ENCODE measurements around the gene TRIM8.
"Not testable (repeated sequence)": the region's sequence is repeated elsewhere in the genome, so short reads cannot be mapped to it uniquely, and the experiment has no call there.

Gene TRIM8

GRCh38 chr10:102682981-102683380 is 38.7 kb downstream of the TRIM8 start:
- DNase-seq (ENCODE audit: low read depth in 1 of 2, low spot score in 1 of 2), result no peak
- no peaks in the 10 kb centered on the region for H3K27me3 ChIP-seq (ENCODE audit: insufficient read depth, poor library complexity, severe bottlenecking)
- no peak overlapping the region for H3K4me3 ChIP-seq (replicated peaks; ENCODE audit: insufficient read depth, low read length)
- H3K27ac ChIP-seq (replicated peaks), result no peak overlapping the region
- TF ChIP-seq POLR2AphosphoS5 (IDR thresholded peaks at IDR 0.05; ENCODE audit: low read depth) (no peak), CTCF (IDR thresholded peaks at IDR 0.05; ENCODE audit: insufficient read depth, low read length) (no peak), GABPA (IDR thresholded peaks at IDR 0.05; ENCODE audit: low read depth) (no peak), SPI1 (IDR thresholded peaks at IDR 0.05; ENCODE audit: borderline replicate concordance, low read depth) (no peak)

- DNase-seq (ENCODE audit: low read depth in 1 of 2, low spot score in 1 of 2), result no peak
- no peak for TF ChIP-seq POLR2AphosphoS5 (IDR thresholded peaks at IDR 0.05; ENCODE audit: low read depth)
- no peak for TF ChIP-seq REST (IDR thresholded peaks at IDR 0.05; ENCODE audit: insufficient replicate concordance, low read depth)
- TF ChIP-seq GABPA (IDR thresholded peaks at IDR 0.05; ENCODE audit: low read depth), result no peak
- no peak for TF ChIP-seq CTCF (IDR thresholded peaks at IDR 0.05; ENCODE audit: insufficient read depth, low read length)
- TF ChIP-seq SPI1 (IDR thresholded peaks at IDR 0.05; ENCODE audit: borderline replicate concordance, low read depth), result no peak
- H3K4me3 ChIP-seq (replicated peaks; ENCODE audit: insufficient read depth, low read length), result no peak overlapping the region
Measured at GRCh38 chr10:102683736-102684135, 39.5 kb downstream of the TRIM8 start.

GRCh38 chr10:102691285-102692066 is 47.2 kb downstream of the TRIM8 start:
- Histone ChIP-seq H3K27ac (replicated peaks) (no peak overlapping the region), H3K4me3 (replicated peaks; ENCODE audit: insufficient read depth, low read length) (no peak overlapping the region), H3K27me3 (ENCODE audit: insufficient read depth, poor library complexity, severe bottlenecking) (no peaks in the 10 kb centered on the region)
- no peak for DNase-seq (ENCODE audit: low read depth in 1 of 2, low spot score in 1 of 2)
- TF ChIP-seq SPI1 (IDR thresholded peaks at IDR 0.05; ENCODE audit: borderline replicate concordance, low read depth), result no peak
- TF ChIP-seq GABPA (IDR thresholded peaks at IDR 0.05; ENCODE audit: low read depth), result no peak
- no peak for TF ChIP-seq POLR2AphosphoS5 (IDR thresholded peaks at IDR 0.05; ENCODE audit: low read depth)
- TF ChIP-seq REST (IDR thresholded peaks at IDR 0.05; ENCODE audit: insufficient replicate concordance, low read depth), result no peak
- no peak for TF ChIP-seq CTCF (IDR thresholded peaks at IDR 0.05; ENCODE audit: insufficient read depth, low read length)

More at GRCh38 chr10:102683736-102684135, 39.5 kb downstream of the TRIM8 start:
- Histone ChIP-seq H3K27me3 (ENCODE audit: insufficient read depth, poor library complexity, severe bottlenecking) (no peaks in the 10 kb centered on the region), H3K27ac (replicated peaks) (no peak overlapping the region)

GRCh38 chr10:102695401-102695800 is 51.1 kb downstream of the TRIM8 start:
- not testable (repeated sequence) for H3K27ac ChIP-seq (replicated peaks); H3K4me3 ChIP-seq (replicated peaks; ENCODE audit: insufficient read depth, low read length); H3K27me3 ChIP-seq (ENCODE audit: insufficient read depth, poor library complexity, severe bottlenecking); DNase-seq (ENCODE audit: low read depth in 1 of 2, low spot score in 1 of 2)

All from HL-60 (cell line).